ENCODE results near the gene ADGRE2. TPM values are rescaled to one million over a fixed set of nuclear protein-coding genes. Genes with fewer than 3 reads are reported as not detected.

Gene ADGRE2
- total RNA-seq, 1 donor from 2014 or later, result 5.1 TPM

Other genes starting within 250 kb of the ADGRE2 start
- 149 TPM for gene TECR, start 249.0 kb downstream of the ADGRE2 start, total RNA-seq
- gene NDUFB7, start 206.5 kb downstream of the ADGRE2 start, total RNA-seq, result 184 TPM
- 0.09 TPM for gene CLEC17A, start 195.5 kb downstream of the ADGRE2 start, total RNA-seq
- not detected for gene ADGRE3, start 103.7 kb downstream of the ADGRE2 start, total RNA-seq
- 16.5 TPM for gene ZNF333, start 88.5 kb downstream of the ADGRE2 start, total RNA-seq
- gene OR7A5, start 56.6 kb upstream of the ADGRE2 start, total RNA-seq, result not detected
- 0.14 TPM for gene OR7C1, start 56.6 kb upstream of the ADGRE2 start, total RNA-seq
- gene OR7A10, start 70.4 kb upstream of the ADGRE2 start, total RNA-seq, result not detected
- gene OR7A17, start 107.6 kb upstream of the ADGRE2 start, total RNA-seq, result not detected
- not detected for gene OR7C2, start 162.9 kb upstream of the ADGRE2 start, total RNA-seq
- not detected for gene SLC1A6, start 201.3 kb upstream of the ADGRE2 start, total RNA-seq